ENCODE results near the gene SHB. TPM values are rescaled to one million over a fixed set of nuclear protein-coding genes. Genes with fewer than 3 reads are reported as not detected.

SHB gene
- total RNA-seq, 1 experiment from 2014 or later = 20.7 TPM

DNA sequence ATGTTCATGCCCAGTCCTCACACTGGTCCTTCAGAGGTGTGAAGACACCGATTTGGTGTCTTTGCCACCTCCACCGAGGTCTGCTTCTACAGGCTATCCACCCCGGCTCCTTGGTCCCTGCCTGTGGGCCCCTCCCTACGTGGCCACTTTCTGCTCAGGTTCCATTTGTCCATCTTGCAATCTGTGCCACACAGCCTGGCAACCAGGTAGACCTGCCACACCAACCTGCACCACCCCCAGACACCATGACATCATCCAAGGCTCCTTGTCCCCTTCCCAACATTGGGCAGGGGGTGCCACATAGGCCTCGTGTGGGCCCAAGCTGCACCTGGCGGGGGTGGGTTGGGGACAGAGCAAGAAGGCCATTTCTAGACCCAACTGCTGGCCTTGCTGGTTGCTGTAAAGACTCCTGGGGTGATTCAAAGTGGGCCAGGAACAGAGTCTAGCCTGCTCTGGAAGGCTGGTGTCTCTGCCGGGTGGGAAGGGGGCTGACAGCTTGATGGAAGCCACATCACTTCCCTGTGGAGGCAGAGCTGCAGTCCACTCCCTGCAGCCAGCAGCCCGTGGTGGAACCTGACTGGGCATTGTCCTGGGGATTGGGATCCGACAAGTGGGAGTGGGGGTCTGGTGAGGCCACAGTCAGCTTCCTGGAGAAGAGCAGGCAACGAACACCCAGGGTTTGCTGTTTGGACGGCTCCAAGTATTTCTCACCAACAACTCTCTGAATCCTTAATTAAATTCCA lies 99.3 kb downstream of the SHB start:
- BruUV-seq (replicated peaks) = no TSS peak
- no peaks in the 10 kb centered on the region for H3K9me3 ChIP-seq (ENCODE audit: low read depth, low read length, poor library complexity, severe bottlenecking)
- H3K27me3 ChIP-seq (replicated peaks; ENCODE audit: insufficient read depth, low read depth, low read length, poor library complexity) = no peaks in the 10 kb centered on the region
- no peak for DNase-seq (ENCODE audit: low spot score)
- TF ChIP-seq, protein P1, sequence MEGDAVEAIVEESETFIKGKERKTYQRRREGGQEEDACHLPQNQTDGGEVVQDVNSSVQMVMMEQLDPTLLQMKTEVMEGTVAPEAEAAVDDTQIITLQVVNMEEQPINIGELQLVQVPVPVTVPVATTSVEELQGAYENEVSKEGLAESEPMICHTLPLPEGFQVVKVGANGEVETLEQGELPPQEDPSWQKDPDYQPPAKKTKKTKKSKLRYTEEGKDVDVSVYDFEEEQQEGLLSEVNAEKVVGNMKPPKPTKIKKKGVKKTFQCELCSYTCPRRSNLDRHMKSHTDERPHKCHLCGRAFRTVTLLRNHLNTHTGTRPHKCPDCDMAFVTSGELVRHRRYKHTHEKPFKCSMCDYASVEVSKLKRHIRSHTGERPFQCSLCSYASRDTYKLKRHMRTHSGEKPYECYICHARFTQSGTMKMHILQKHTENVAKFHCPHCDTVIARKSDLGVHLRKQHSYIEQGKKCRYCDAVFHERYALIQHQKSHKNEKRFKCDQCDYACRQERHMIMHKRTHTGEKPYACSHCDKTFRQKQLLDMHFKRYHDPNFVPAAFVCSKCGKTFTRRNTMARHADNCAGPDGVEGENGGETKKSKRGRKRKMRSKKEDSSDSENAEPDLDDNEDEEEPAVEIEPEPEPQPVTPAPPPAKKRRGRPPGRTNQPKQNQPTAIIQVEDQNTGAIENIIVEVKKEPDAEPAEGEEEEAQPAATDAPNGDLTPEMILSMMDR (conservative IDR thresholded peaks at IDR 0.05; ENCODE audit: low read depth, low read length) = no peak
- no peak for TF ChIP-seq EZH2 (IDR thresholded peaks at IDR 0.05; ENCODE audit: borderline replicate concordance, low read depth, low read length, poor library complexity, severe bottlenecking)
- peaks cover 4% of the 10 kb centered on the region for H3K36me3 ChIP-seq (ENCODE audit: insufficient read depth, low read length, poor library complexity, severe bottlenecking)
- intact Hi-C loops (cut with micrococcal nuclease; ENCODE audit: unreplicated experiment) = loop anchor here (10.0 kb wide), 2 partner anchors 55 to 95 kb away; partner anchors contain the start of gene SHB
- ChIA-PET CTCF (no interaction called here), POLR2A (ENCODE audit: low non-redundant PET) (no interaction called here)
- H3K4me1 ChIP-seq (ENCODE audit: insufficient read depth, low read length, poor library complexity, severe bottlenecking) = peaks cover 3% of the 10 kb centered on the region
- no peak overlapping the region for H3K4me3 ChIP-seq (ENCODE audit: low read depth, low read length, poor library complexity, severe bottlenecking)
- H3K27ac ChIP-seq (ENCODE audit: low read depth, low read length, poor library complexity, severe bottlenecking) = no peak overlapping the region

DNA sequence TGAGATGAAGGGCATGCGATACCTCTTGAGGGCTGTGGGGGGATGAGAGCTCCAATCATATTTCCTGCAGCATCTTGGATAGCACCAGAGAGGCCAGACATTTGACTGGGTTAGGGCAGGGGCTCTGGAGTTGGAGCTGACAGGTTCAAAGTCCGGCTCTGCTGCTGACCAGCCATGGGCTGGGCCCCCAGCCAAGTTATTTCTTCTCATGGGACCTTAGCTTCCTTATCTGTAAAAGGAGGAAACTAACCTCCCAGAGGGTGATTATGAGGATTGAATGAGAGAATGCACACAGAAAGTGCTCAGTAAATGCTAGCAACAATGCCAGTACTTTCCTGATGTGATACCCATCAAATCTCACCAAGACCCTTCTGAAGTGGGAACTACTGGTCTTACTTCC lies 99.9 kb downstream of the SHB start:
- intact Hi-C loops (cut with micrococcal nuclease; ENCODE audit: unreplicated experiment) = loop anchor here (10.0 kb wide), 2 partner anchors 56 to 96 kb away; partner anchors contain the start of gene SHB
- ChIA-PET POLR2A (ENCODE audit: low non-redundant PET) (no interaction called here), CTCF (no interaction called here)
- H3K27ac ChIP-seq (ENCODE audit: low read depth, low read length, poor library complexity, severe bottlenecking) = no peak overlapping the region
- H3K4me1 ChIP-seq (ENCODE audit: insufficient read depth, low read length, poor library complexity, severe bottlenecking) = peaks cover 9% of the 10 kb centered on the region
- no peak overlapping the region for H3K4me3 ChIP-seq (ENCODE audit: low read depth, low read length, poor library complexity, severe bottlenecking)
- no peaks in the 10 kb centered on the region for H3K27me3 ChIP-seq (replicated peaks; ENCODE audit: insufficient read depth, low read depth, low read length, poor library complexity)
- TF ChIP-seq EZH2 (IDR thresholded peaks at IDR 0.05; ENCODE audit: borderline replicate concordance, low read depth, low read length, poor library complexity, severe bottlenecking) = no peak
- TF ChIP-seq, protein P1 (conservative IDR thresholded peaks at IDR 0.05; ENCODE audit: low read depth, low read length) = no peak
- H3K9me3 ChIP-seq (ENCODE audit: low read depth, low read length, poor library complexity, severe bottlenecking) = no peaks in the 10 kb centered on the region
- BruUV-seq (replicated peaks) = no TSS peak
- DNase-seq (ENCODE audit: low spot score) = no peak
- H3K36me3 ChIP-seq (ENCODE audit: insufficient read depth, low read length, poor library complexity, severe bottlenecking) = peaks cover 4% of the 10 kb centered on the region

DNA sequence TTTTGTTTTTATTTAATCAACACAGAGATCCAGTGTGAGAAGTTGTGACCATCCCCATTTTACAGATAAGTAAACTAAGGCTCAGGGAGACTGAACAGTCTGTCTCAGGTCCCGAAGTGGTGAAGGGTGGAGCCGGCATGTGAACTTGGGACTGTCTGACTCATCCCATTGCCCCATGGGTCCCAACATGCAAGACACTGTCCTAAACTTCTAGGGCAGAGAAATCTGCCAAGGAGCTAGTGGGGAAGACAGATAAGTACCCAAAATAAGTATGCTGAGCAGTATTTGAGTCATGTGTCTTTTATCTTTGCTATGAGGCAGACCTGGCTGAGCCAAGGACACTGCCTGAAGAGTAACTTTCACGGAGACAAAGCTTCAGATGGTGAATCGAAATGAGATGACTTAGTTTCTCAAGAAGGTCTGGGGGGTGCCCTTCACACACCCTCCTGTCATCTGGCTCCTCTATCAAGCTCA lies 100.8 kb downstream of the SHB start:
- Histone ChIP-seq H3K27me3 (replicated peaks; ENCODE audit: insufficient read depth, low read depth, low read length, poor library complexity) (no peaks in the 10 kb centered on the region), H3K36me3 (ENCODE audit: insufficient read depth, low read length, poor library complexity, severe bottlenecking) (peaks cover 4% of the 10 kb centered on the region), H3K27ac (ENCODE audit: low read depth, low read length, poor library complexity, severe bottlenecking) (no peak overlapping the region), H3K4me1 (ENCODE audit: insufficient read depth, low read length, poor library complexity, severe bottlenecking) (peaks cover 13% of the 10 kb centered on the region), H3K4me3 (ENCODE audit: low read depth, low read length, poor library complexity, severe bottlenecking) (no peak overlapping the region), H3K9me3 (ENCODE audit: low read depth, low read length, poor library complexity, severe bottlenecking) (no peaks in the 10 kb centered on the region)
- DNase-seq (ENCODE audit: low spot score) = no peak
- CTCF ChIA-PET = no interaction called here
- TF ChIP-seq, protein P1 (conservative IDR thresholded peaks at IDR 0.05; ENCODE audit: low read depth, low read length) = no peak
- TF ChIP-seq EZH2 (IDR thresholded peaks at IDR 0.05; ENCODE audit: borderline replicate concordance, low read depth, low read length, poor library complexity, severe bottlenecking) = no peak
- POLR2A ChIA-PET (ENCODE audit: low non-redundant PET) = no interaction called here
- intact Hi-C loops (cut with micrococcal nuclease; ENCODE audit: unreplicated experiment) = loop anchor here (10.0 kb wide), 2 partner anchors 57 to 97 kb away; partner anchors contain the start of gene SHB
- no TSS peak for BruUV-seq (replicated peaks)

Measured in A673 (cell line).